Thoracic aorta endothelial cell (primary cell): ENCODE results near the gene TMEM174. TPM values are rescaled to one million over a fixed set of nuclear protein-coding genes. Genes with fewer than 3 reads are reported as not detected.

Experiments used
- total RNA-seq: library from RNA; depleted of rRNA; stranded (reverse); fragments of >200 nt; gene quantifications from 2 replicates; pipeline ENCODE4 v1.2.3, GENCODE V29; 2012

Gene TMEM174, protein sequence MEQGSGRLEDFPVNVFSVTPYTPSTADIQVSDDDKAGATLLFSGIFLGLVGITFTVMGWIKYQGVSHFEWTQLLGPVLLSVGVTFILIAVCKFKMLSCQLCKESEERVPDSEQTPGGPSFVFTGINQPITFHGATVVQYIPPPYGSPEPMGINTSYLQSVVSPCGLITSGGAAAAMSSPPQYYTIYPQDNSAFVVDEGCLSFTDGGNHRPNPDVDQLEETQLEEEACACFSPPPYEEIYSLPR
- not detected in 2 replicates for total RNA-seq

DNA sequence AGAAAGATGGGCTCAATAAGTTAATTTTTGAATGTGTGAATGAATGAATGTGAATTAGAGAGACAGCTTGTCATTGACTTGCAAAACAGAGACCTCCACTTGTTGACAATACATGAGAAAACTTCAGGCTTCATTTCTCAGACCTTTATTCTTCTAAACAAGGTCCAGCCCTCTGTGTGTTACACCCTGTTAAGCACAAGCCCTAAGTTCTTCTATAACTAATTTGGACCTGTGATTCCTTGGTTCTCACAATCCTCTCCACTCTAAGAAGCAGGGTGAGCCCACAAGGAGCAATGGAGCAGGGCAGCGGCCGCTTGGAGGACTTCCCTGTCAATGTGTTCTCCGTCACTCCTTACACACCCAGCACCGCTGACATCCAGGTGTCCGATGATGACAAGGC is at the start of gene TMEM174:
TSS of gene TMEM174 (plus strand) at position 243 of the 400 bp plus-strand sequence. CDS start at position 294, 51 bp downstream.

Other genes with a start within 250 kb of the TMEM174 start
- 23.9 and 30.9 TPM in 2 replicates for gene FCHO2, start 217.2 kb upstream of the TMEM174 start, total RNA-seq
- 25.3 and 26.5 TPM in 2 replicates for gene TMEM171, start 52.6 kb upstream of the TMEM174 start, total RNA-seq